Umbilical cord (tissue), 2 donors: ENCODE results near the gene SLC5A11. TPM values are rescaled to one million over a fixed set of nuclear protein-coding genes. Genes with fewer than 3 reads are reported as not detected.
"Not testable (repeated sequence)": the region's sequence is repeated elsewhere in the genome, so short reads cannot be mapped to it uniquely, and the experiment has no call there.

Source experiments
- DNase-seq: peaks from one replicate; pipeline ENCODE4 v3.0.0-alpha.2; 2015; ENCODE audit warnings: low spot score
- total RNA-seq: library from RNA; depleted of rRNA; stranded (reverse); fragments of >200 nt; gene quantifications from one replicate; pipeline ENCODE4 v1.2.3, GENCODE V29; 2014; ENCODE audit warnings: low replicate concordance; ENCODE audit not compliant: insufficient read depth

Gene SLC5A11, protein sequence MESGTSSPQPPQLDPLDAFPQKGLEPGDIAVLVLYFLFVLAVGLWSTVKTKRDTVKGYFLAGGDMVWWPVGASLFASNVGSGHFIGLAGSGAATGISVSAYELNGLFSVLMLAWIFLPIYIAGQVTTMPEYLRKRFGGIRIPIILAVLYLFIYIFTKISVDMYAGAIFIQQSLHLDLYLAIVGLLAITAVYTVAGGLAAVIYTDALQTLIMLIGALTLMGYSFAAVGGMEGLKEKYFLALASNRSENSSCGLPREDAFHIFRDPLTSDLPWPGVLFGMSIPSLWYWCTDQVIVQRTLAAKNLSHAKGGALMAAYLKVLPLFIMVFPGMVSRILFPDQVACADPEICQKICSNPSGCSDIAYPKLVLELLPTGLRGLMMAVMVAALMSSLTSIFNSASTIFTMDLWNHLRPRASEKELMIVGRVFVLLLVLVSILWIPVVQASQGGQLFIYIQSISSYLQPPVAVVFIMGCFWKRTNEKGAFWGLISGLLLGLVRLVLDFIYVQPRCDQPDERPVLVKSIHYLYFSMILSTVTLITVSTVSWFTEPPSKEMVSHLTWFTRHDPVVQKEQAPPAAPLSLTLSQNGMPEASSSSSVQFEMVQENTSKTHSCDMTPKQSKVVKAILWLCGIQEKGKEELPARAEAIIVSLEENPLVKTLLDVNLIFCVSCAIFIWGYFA
- total RNA-seq, result not detected

DNA sequence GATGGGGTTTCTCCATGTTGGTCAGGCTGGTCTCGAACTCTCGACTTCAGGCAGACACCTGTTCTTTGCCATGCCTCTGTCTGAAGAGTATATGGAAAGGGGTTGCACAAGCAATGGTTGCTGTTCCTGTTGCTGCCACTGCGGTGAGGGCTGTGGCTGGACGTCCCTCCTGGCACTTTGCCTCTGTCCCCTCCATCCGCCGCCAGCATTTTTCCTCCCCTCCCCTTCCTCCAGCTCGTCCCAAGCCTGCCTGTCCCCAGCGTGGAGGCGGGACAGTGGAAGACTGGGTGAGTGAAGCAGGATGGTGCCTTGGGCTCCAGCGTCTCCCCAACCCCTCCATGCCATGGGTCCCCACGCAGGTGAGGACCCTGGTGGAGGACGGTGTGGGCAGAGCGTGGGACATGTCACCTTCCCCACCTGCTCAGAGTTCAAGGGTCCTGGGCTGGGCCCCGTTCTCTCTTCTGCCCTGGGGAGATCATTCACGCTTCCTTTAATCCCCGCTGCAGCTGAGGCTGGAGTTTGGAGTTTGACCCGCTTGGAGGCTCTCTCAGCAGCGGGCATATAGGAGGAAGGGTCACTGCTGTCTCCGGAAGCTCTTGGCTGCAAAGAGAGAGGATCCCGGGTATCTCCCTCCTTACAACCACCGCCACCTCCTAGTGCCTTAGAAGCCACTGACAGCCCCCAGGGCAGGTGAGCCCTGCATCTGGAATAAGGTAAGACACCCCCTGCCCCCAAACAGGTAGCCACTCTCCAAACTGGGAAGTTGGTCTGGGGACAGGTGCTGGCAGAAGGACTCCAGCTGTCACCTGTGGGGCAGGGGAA, at the start of gene SLC5A11:
TSS of gene SLC5A11 (plus strand) at position 238 of the 822 bp plus-strand sequence. CDS start 12,681 bp downstream, outside the sequence.
- DNase-seq, result no peak

DNA sequence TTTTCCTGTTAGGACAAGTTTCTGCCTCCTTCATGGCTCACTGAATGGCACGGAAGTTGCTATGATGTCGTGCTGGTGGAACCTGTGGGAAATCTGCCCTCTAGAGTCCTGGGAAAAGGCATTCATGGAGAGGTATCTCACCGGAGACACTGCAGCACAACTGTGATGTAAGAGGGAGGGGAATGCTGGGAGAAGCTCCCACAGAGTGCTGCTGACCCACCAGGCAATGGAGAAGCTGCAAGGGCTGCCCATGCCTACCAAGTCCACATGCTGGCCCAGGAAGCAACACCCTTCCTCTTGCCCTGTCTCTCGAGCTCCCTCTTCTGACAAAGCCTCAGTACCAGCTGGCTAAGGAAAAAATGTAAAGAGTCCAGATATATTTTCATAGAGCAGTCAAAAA, 45.2 kb upstream of the SLC5A11 start:
- DNase-seq, result no peak

DNA sequence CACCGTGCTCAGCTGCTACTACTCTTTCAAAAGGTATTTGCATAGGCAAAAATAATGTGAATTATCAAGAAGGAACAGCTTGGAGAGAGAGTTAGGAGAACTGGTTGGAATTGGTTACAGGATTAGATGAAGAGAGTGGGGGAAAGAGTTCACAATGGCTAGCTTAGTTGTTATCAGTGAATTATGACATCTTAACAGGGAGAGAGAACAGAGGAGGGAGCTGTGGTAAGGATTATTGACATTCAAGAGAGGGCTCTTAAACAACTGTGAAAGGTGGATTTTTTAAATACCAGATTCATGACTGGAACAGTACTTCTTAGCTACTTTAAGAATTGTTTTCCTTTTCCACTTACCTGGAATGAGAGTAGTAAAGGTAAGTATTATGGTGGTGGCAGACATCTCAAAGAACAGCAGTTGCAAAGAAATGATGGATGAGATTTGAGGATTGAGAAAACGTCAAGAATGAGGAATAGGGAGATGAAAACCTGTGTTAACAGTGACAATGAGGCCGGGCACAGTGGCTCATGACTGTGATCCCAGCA, 43.9 kb upstream of the SLC5A11 start:
- no peak for DNase-seq

DNA sequence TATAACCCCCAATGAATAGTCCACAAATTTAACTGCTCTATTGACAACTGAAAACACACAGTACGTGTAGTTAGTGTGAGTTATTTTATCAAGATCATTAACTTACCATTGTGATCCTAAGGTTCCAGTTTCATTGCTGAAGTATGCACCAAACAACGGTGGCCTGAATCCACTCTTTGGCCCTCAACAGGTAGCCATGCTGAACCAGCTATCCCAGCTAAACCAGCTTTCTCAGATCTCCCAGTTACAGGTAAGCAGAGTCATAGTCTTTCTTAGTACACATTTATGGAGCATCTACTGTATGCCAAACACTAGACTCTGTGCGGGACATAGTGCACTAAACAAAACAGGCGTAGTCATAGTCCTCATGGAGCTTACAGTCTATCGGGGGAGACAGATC, 40.3 kb upstream of the SLC5A11 start:
- no peak for DNase-seq

DNA sequence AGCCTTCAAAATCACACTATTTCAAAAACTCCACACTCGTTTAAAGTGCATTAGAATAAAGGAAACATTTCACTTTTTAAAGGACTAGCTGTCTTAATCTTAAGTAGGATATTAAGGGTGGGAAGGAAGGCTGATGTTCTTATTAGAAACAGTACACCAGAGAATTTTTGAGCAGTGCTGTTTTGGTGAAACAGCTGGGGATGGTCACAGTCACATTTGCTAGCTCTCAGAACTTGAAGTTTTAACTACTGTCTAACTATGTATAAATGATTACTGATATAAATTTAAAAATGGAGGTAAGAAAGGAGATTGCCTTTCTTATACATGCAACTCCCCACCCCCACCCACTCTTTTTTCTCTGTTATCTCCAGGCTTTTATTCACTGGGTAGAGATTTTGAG, 38.5 kb upstream of the SLC5A11 start:
- no peak for DNase-seq

DNA sequence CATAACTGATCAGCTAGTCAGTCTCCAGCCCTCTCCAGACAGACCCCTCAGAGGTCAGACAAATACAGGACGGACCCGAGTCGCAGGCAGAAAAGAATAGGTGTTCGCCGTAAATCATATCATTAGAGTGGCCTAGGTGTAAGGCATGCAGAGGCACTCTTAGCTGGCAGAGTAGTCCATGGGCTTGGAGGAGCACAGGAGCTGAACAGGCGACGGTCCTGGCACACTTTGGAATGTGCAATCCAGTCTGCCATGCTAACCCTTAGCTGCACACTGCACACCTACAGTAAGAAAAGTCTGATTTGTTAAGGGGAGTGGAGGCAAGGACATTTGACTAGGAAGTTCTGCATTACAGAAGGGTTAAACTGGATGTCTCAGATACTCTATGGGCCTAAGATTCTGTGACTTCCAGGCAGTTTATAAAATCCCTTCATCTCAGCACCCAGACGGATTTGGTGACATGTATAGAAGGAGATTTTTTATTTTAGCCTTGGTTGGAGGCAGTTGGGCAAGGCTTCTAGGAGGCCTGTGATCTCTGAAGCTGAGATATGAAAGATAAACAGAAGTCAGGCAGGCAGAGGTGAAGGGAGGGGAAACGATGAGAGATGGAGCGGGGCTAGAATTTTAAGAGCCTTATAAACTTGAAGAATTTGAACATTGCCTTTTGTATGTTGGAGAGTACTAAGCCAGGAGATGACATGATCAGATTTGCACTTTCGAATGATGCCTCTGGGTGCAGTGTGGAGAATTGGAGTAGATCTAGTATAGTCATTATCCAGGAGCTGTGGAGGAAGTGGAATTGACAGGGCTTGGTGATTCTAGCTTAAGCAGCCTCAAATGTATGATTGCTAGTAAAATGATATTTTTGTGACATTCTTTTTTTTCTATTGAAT, 34.6 kb upstream of the SLC5A11 start:
- no peak for DNase-seq

DNA sequence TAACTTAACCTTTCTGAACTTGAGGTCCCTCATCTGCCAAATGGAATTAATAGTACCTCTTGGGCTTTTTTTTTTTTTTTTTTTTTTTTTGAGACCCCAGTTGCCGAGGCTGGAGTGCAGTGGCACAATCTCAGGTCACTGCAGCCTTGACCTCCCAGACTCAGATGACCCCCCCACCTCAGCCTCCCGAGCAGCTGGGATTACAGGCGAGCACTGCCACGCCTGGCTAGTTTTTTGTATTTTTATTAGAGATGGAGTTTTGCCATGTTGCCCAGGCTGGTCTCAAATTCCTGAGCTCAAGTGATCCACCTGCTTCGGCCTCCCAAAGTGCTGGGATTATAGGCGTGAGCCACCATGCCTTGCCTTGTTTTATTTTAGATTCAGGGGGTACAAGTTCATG, 33.0 kb upstream of the SLC5A11 start:
- DNase-seq, result not testable (repeated sequence)

DNA sequence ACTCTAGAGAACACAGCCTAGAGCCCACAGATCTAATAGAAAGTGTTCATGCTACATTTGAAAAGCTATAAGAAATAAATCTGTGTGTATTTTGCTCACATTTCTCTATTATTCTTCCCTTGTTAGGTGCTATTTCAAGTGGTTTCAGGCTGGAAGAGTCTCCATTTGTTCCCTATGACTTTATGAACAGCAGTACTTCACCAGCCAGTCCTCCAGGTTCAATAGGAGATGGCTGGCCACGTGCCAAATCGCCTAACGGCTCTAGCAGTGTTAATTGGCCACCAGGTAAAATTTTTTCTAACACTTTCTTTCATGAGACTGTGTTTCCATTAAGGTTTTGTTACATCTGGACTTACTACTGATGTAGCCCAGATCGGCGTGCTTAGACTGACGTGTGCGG, 30.7 kb upstream of the SLC5A11 start:
- DNase-seq, result no peak

DNA sequence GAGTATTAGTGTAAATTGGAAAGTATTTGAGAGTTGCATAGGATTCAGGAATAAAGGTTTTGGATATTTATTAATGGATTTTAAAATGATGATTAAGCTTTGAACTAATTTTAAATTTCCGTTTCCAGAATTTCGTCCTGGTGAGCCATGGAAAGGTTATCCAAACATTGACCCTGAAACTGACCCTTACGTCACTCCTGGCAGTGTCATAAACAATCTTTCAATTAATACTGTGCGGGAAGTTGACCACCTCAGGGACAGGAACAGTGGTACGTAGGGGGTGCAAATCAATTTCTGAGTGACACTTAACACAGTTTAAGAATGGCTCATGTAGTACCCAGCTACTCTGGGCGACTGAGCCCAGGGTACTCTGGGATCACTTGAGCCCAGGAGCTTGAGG, 29.1 kb upstream of the SLC5A11 start:
- DNase-seq, result no peak

DNA sequence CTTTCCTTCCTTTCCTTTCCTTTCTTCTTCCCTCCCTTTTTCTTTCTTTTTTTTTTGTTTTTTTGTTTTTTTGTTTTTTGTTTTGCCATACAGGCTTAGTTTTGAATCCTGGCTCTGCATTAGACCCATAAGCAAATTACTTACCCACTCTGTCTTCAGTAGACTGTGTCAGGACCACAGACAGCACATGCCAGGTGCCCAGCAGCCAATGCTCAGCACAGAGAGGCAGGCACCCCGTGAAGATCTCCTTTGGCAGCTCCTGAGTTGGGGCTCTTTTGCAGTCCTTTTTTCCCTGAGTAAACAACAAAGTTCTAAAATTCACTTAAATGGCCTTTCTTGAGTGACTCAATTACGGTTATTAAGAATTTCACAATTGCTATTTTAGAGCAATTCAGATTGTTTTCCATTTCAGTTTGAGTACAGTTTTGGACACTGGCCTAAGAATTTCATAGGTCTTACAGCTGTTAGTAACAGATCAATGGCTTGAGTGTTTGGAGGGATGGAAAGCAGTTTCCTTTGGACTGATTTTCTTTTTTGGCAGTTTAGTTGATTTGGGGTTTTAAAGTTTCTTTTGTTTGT, 26.2 kb upstream of the SLC5A11 start:
- no peak for DNase-seq

DNA sequence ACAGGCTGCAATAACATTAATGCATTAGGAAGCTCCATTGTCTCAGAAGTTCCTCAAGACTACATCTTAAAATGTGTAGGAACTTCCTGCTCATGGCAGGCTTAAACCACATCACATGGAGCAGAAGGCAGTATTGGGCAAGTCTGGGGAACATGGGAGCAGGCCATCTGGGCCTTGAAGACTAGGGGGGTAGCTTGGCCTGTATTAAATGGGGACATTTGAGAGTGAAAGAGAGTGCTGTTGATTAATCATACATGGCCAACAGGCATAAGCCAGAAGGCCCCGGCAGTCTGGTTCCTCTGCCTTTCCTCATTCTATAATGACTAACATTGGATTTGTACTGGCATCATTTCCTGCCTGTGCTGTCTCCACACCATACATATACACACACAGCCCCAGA, 25.2 kb upstream of the SLC5A11 start:
- DNase-seq, result no peak

DNA sequence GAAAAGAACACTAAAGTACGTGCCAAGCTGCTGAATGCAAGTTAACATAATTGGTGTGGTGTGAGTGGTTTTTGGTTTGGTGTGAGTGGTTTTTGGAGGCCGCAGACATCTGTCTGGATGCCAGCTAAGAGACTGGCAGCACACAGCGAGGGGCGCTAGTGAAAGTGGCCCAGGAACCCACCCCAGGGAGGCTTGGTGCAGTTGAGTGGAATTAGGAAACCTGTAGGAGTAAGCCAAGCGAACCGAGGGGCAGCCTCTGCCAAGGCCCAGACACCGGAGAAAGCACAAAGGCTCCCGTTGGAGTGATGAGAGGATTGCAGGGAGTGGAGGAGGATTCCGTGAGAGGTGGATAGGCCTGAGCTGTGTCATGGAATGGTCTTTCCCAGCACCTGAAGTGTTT, 24.6 kb upstream of the SLC5A11 start:
- no peak for DNase-seq

DNA sequence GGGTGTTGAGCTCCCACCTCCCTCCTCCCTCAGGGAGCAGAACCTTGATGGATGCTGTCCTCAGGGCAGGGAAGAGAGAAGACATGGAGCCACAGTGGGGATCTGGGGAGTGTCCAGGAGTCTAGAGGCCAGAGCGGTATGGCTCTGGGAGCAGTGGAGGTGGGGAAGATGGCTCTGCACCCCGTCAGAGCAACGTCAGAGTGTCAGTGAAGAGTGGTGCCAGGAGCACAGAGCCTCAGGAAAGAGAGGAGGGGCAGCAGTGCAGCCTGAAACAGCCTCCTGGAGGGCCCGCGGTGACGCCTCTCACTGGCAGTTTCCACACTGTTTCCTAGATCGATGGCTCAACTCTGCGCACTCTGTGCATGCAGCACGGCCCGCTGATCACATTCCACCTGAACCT, 23.2 kb upstream of the SLC5A11 start:
- DNase-seq, result no peak

DNA sequence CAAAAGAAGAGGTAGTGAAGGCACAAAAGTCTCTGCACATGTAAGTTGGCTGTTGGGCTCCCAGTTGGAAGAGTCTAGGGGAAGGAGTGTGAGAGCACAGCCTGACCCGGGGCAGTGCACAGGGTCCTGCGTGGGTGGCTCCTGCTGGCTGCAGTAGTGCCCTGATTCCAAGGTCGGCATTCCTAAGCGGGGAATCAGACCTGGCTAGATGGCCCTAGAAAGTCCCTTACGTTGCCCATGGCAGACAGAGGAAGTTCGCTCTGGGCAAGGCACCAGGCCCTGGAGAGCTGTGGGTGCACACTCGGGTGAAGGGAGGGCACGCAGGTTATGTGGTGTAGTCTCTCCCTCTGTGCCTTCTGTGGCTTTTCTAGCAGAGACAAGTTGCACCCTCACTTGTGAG, 22.8 kb upstream of the SLC5A11 start:
- DNase-seq, result no peak

DNA sequence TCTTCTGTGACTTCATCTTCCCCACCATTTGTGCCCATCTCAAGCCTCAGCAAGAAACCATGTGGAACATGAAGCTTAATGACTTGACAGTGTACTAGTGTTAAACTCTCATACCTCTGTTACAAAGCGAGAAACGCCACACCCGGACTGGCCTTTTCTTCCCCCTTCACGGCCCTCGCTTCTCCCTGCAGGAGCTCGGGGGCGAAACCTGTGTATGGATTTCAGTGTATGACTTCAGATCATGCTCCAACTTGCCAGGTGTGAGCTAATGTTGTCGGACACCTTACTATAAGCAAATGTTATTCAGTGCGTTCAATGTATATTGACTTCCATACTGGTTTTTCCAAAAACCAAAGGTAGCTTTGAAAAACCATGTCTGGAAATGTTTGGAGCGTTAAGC, 20.1 kb upstream of the SLC5A11 start:
- DNase-seq, result peak; percentile 21

DNA sequence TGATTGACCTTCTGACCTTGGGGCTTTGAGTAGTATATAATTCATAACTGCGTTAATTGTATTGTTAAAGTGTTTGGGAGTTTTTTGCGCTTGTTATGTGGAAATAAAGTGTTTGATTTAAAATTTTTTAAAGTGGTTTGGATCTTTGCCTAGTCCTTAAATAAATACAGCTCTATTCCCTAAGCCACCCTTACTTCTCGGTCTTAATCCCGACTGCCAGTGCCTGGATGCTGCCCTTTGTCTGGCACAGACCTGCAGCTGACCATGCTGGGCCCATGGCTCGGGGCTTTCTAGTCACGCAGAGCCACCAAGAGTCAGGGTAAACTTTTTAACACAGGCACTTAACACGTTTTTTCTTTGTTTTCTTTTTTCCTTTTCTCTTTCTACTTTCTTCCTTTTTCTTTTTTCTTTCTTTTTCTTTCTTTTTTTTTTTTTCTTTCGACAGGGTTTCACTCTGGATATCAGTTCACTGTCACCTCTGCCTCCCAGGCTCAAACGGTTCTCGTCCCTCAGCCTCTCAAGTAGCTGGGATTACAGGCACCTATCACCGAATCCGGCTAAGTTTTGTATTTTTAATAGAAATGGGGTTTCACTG, 19.6 kb upstream of the SLC5A11 start:
- no peak for DNase-seq

DNA sequence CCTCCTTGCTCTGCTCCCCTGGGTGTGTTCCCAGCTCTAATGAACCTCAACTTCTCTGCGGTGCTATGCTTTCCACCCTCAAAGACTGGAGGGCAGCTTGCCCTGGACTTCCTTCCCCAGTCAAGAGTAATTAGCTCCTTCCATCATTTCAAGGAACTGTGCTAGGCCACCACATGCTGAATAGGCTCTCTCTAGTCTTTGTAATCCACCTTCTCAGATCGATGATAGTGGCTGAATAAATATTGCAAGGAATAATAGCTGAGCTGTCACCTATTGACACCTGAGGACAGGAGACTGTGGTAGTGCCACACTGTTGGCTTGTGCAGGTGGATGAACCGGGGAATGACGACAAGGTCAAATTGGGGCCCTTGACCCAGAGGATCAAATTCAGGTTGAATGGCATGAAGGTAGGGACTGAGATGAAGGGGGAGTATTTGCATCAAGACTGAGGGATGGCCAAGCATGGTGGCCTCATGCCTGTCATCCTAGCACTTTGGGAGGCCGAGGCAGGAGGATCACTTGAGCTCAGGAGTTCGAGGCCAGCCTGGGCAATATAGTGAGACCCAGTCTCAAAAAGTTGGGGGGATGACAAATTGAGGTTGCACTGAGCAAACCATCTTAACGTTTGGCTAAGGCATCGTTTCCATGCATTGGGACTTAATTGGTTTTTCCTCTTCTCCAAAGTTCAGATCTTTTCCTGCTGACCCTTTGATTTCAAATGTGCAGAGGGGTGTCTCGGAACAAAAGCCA, 18.8 kb upstream of the SLC5A11 start:
- DNase-seq, result no peak

DNA sequence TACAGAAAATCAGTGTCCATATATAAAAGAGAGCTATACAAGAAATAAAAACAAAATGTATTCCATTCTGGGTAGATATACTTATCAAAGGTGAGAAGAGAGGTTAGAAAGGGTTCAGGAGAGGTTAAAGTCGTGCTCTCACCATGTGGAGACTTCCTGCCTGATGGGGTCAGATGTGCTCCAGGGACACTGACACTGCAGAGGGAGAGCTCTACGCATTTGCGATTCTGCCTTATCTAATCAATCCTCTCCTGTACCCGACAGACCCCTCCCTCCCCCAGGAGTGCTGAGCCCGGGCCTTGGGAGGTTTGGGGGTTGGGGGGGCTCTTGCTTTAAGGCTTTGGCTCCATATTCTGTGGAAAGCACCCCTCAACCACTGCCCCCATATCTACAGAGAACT, 16.6 kb upstream of the SLC5A11 start:
- no peak for DNase-seq

DNA sequence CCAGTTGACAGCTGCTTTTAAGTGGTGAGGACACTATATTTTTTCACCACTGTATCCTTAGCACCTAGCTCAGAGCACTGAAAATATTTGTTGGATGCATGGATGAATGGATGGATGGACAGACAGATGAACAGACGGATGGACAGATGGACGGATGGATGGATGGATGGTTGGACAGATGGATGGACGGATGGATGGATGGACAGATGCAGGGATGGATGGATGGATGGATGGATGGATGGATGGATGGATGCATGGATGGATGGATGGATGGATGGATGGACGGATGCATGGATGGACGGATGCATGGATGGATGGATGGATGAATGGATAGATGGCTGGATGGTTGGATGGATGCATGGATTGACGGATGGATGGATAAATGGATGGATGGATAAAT, 12.4 kb upstream of the SLC5A11 start:
- no peak for DNase-seq
